Astrocyte of the cerebellum (primary cell): ENCODE measurements around the gene DNAH2.

Experiments used
- DNase-seq: peaks from one replicate; pipeline ENCODE4 v3.0.0-alpha.2; 2011; ENCODE audit warnings: low read depth
- H3K4me3 ChIP-seq: 2 replicates; pipeline ENCODE4 v1.5.1; 2011; ENCODE audit warnings: mild to moderate bottlenecking, low read depth, low read length, moderate library complexity
- in situ Hi-C: cut with HindIII; loops from 2 replicates; pipeline ENCODE4 v1.10.0; 2017; ENCODE audit warnings: low sequenced_read_pairs
- TF ChIP-seq, protein P1 (sequence below): IDR thresholded peaks from 2 replicates; pipeline ENCODE4 v1.5.1; 2012; ENCODE audit warnings: low read length, low read depth, moderate library complexity, mild to moderate bottlenecking; ENCODE audit errors: missing control alignments

Gene DNAH2

DNA sequence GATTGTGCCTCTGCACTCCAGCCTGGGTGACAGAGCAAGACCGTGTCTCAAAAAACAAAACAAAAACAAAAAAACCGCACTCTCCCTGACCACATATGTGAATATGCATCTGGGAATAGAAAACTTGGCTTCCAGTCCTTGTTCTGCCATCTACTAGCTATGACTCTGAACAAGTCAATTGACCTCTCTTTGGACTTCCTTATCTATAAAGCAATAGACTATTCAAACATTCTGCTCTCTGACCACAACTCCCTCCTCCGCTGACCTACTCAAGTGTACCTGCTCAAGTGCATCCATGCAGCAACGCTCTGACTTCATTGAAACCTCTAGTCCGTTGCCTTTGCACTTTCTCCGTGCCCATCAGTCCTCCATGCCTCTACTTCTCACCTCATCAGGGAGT lies 63.9 kb downstream of the DNAH2 start:
- in situ Hi-C loops = no loop called here
- no peak for DNase-seq
- no peak overlapping the region for H3K4me3 ChIP-seq
- TF ChIP-seq, protein P1, sequence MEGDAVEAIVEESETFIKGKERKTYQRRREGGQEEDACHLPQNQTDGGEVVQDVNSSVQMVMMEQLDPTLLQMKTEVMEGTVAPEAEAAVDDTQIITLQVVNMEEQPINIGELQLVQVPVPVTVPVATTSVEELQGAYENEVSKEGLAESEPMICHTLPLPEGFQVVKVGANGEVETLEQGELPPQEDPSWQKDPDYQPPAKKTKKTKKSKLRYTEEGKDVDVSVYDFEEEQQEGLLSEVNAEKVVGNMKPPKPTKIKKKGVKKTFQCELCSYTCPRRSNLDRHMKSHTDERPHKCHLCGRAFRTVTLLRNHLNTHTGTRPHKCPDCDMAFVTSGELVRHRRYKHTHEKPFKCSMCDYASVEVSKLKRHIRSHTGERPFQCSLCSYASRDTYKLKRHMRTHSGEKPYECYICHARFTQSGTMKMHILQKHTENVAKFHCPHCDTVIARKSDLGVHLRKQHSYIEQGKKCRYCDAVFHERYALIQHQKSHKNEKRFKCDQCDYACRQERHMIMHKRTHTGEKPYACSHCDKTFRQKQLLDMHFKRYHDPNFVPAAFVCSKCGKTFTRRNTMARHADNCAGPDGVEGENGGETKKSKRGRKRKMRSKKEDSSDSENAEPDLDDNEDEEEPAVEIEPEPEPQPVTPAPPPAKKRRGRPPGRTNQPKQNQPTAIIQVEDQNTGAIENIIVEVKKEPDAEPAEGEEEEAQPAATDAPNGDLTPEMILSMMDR = no peak

DNA sequence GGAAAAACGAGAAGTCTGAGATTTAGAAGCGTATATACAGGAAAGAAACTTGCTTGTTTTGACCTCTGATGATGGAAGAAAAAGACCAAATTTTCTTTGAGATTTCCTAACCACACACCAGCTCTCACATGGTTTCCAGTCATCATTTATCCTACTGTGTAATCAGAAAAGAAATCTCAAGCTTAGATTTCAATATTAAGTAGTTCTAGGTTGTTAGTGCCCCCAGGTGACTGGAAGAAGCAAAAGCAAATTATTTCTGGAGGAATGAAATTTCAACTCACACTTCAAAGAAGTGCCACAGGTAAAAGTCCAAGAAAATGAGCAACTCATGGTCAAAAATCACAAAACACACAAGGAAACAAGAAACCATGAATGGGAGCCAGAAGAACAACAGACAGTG lies 64.7 kb downstream of the DNAH2 start:
- no peak overlapping the region for H3K4me3 ChIP-seq
- peak; percentile 19 for DNase-seq
- in situ Hi-C loops = no loop called here
- TF ChIP-seq, protein P1 = peak; percentile 48

DNA sequence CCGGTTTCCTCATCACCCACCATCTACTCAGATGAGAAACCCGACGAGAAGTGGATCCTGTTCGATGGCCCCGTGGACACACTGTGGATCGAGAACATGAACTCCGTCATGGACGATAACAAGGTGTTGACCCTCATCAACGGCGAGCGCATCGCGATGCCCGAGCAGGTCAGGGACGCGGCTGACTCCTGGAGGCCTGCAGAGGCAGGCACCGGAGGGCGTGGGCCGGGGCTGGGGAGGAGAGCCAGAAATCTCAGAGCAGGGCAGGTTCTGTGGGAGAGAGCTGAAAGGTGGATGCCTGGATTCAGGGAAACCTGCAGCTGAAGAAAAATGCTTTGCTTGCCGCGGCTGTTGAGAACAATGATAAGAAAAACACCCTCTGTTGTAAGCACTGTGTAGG lies 69.3 kb downstream of the DNAH2 start:
- in situ Hi-C loops = no loop called here
- H3K4me3 ChIP-seq = no peak overlapping the region
- TF ChIP-seq, protein P1 = no peak
- DNase-seq = no peak

DNA sequence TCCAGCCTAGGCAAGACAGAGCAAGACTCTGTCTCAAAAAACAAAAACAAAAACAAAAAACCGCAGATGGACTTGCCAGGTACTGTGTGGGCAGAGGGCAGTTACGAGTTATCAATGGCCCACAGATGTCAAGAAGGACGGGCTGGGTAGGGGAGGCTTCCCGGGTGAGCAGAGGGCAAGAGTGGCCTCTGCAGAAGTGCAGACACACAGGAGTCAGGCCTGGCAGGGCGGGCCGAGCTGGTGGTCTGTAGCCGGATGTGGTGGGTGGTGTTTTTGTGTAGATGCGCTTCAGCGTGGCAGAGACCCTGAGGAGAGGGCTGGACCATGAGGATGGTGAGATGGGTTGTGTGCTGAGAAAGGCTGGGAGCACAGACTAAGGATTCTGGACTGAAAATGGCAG lies 71.6 kb downstream of the DNAH2 start:
- no peak for DNase-seq
- TF ChIP-seq, protein P1 = no peak
- in situ Hi-C loops = no loop called here
- H3K4me3 ChIP-seq = no peak overlapping the region

DNA sequence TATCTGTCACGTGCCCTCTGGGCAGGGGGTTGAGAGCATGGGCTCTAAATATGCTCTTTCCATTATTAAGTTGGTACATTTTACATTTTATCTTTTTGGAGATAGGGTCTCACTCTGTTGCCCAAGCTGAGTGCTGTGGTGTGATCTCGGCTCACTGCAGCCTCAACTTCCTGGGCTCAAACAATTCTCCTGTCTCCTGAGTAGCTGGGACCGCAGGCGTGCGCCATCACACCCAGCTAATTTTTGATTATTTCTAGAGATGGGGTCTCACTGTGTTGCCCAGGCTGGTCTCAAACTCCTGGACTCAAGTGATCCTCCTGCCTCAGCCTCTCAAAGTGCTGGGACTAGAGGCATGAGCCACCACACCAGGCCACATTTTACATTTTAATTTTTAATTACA lies 72.6 kb downstream of the DNAH2 start:
- TF ChIP-seq, protein P1 = no peak
- no peak overlapping the region for H3K4me3 ChIP-seq
- no peak for DNase-seq
- in situ Hi-C loops = no loop called here

DNA sequence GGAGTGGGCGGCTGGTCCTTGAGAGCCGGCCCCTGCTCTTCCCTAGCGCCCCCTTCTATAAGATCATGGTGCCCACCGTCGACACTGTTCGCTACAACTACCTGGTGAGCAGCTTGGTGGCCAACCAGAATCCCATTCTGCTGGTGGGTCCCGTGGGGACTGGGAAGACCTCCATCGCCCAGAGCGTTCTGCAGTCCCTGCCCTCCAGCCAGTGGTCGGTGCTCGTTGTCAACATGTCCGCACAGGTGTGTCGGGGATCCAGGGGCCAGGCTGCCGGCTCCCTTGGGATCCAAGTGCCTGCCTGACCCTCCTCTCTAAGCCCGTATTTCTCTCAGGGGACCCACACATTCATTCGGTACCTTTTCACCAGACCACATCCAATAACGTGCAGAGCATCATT lies 75.1 kb downstream of the DNAH2 start:
- H3K4me3 ChIP-seq = no peak overlapping the region
- in situ Hi-C loops = no loop called here
- TF ChIP-seq, protein P1 = no peak
- DNase-seq = no peak
